Neural cell (in vitro differentiated cells): Measurements from ENCODE around the gene ATG4A. TPM values are rescaled to one million over a fixed set of nuclear protein-coding genes. Genes with fewer than 3 reads are reported as not detected.

Experiments used
- H2AFZ ChIP-seq: fragments of 200-600, 300-800 bp; sonication (generic), shearing (Covaris generic); 2 replicates; pipeline ENCODE4 v1.6.0; 2014; ENCODE audit warnings: low read depth, mild to moderate bottlenecking, antibody characterized with exemption, low read length, moderate library complexity
- H3F3A ChIP-seq: fragments of 200-600 bp; shearing (Covaris generic); 2 replicates; pipeline ENCODE4 v1.6.1; 2016; ENCODE audit warnings: mild to moderate bottlenecking, moderate library complexity, mixed read lengths, antibody characterized with exemption, low read length; ENCODE audit not compliant: insufficient read depth, poor library complexity, severe bottlenecking
- H3K27ac ChIP-seq: fragments of 200-600, 300-800 bp; sonication (generic), shearing (Covaris generic); 2 replicates; pipeline ENCODE4 v1.5.1; 2014; ENCODE audit warnings: mild to moderate bottlenecking, low read length, moderate library complexity
- H3K27me3 ChIP-seq: fragments of 300-800, 200-600 bp; sonication (generic), shearing (Covaris generic); 2 replicates; pipeline ENCODE4 v1.6.0; 2014; ENCODE audit warnings: mild to moderate bottlenecking, low read depth, low read length, moderate library complexity; ENCODE audit not compliant: insufficient read depth
- H3K36me3 ChIP-seq: fragments of 300-800, 200-600 bp; sonication (generic), shearing (Covaris generic); 2 replicates; pipeline ENCODE4 v1.5.1; 2014; ENCODE audit warnings: mild to moderate bottlenecking, antibody characterized with exemption, low read length, moderate library complexity; ENCODE audit not compliant: insufficient read depth
- H3K4me2 ChIP-seq: fragments of 300-800, 200-600 bp; sonication (generic), shearing (Covaris generic); 2 replicates; pipeline ENCODE4 v1.6.0; 2014; ENCODE audit warnings: mild to moderate bottlenecking, low read length
- H3K4me3 ChIP-seq: fragments of 300-800, 200-600 bp; sonication (generic), shearing (Covaris generic); 2 replicates; pipeline ENCODE4 v1.5.1; 2014; ENCODE audit warnings: mild to moderate bottlenecking, low read length, moderate library complexity
- H3K79me2 ChIP-seq: fragments of 200-600 bp; shearing (Covaris generic); replicated peaks from 2 replicates; pipeline ENCODE4 v1.6.0; 2014; ENCODE audit warnings: mild to moderate bottlenecking, low read length, moderate library complexity; ENCODE audit not compliant: insufficient read depth
- H3K9ac ChIP-seq: fragments of 300-800, 200-600 bp; sonication (generic), shearing (Covaris generic); 2 replicates; pipeline ENCODE4 v1.6.1; 2016; ENCODE audit warnings: mild to moderate bottlenecking, low read length, mixed read lengths
- H3K9me2 ChIP-seq: fragments of 200-600 bp; shearing (Covaris generic); 2 replicates; pipeline ENCODE4 v1.6.1; 2016; ENCODE audit warnings: mild to moderate bottlenecking, low read length, mixed read lengths; ENCODE audit not compliant: insufficient read depth
- H3K9me3 ChIP-seq: fragments of 200-600, 300-800 bp; sonication (generic), shearing (Covaris generic); 2 replicates; pipeline ENCODE4 v1.6.1; 2016; ENCODE audit warnings: mild to moderate bottlenecking, mixed run types, low read length, moderate library complexity, mixed read lengths
- H4K20me1 ChIP-seq: fragments of 200-600 bp; shearing (Covaris generic); 2 replicates; pipeline ENCODE4 v1.6.1; 2016; ENCODE audit warnings: mild to moderate bottlenecking, mixed run types; ENCODE audit not compliant: insufficient read depth
- EP300 ChIP-seq: fragments of 450-650 bp; conservative IDR thresholded peaks from 2 replicates; pipeline ENCODE4 v1.6.1; 2014; ENCODE audit warnings: antibody characterized with exemption, mild to moderate bottlenecking, moderate library complexity; ENCODE audit not compliant: poor library complexity, severe bottlenecking
- EZH2 ChIP-seq: fragments of 200-600, 300-800 bp; shearing (Covaris generic), sonication (generic); IDR thresholded peaks from 2 replicates; pipeline ENCODE4 v1.6.1; 2014; ENCODE audit warnings: antibody characterized with exemption, low read length, borderline replicate concordance, mild to moderate bottlenecking; ENCODE audit not compliant: insufficient read depth, poor library complexity, severe bottlenecking
- MXI1 ChIP-seq: fragments of 450-650 bp; conservative IDR thresholded peaks from 2 replicates; pipeline ENCODE4 v1.6.1; 2014; ENCODE audit warnings: antibody characterized with exemption, mild to moderate bottlenecking; ENCODE audit not compliant: poor library complexity, severe bottlenecking
- POLR2AphosphoS5 ChIP-seq: IDR thresholded peaks from 2 replicates; pipeline ENCODE4 v1.6.1; 2012
- RAD21 ChIP-seq: fragments of 450-650 bp; conservative IDR thresholded peaks from 2 replicates; pipeline ENCODE4 v1.6.1; 2014; ENCODE audit warnings: antibody characterized with exemption, mild to moderate bottlenecking, moderate library complexity
- SMC3 ChIP-seq: fragments of 450-650 bp; conservative IDR thresholded peaks from 2 replicates; pipeline ENCODE4 v1.6.1; 2014; ENCODE audit warnings: antibody characterized with exemption, mild to moderate bottlenecking, moderate library complexity; ENCODE audit not compliant: poor library complexity
- TAF1 ChIP-seq: IDR thresholded peaks from 2 replicates; pipeline ENCODE4 v1.6.1; 2012; ENCODE audit warnings: low read depth
- polyA plus RNA-seq: library from polyadenylated mRNA; depleted of rRNA; stranded (reverse); fragments of >200 nt; gene quantifications from 2 replicates; pipeline ENCODE4 v1.2.3, GENCODE V29; 2014
- TF ChIP-seq, protein P1 (sequence below): fragments of 450-650 bp; IDR thresholded peaks from 2 replicates; pipeline ENCODE4 v1.5.1; 2014; ENCODE audit warnings: antibody characterized with exemption, mild to moderate bottlenecking, moderate library complexity; ENCODE audit not compliant: poor library complexity, severe bottlenecking
- TF ChIP-seq, protein P2 (sequence below): IDR thresholded peaks from 2 replicates; pipeline ENCODE4 v1.6.1; 2012; ENCODE audit warnings: borderline replicate concordance

The ATG4A gene
- polyA plus RNA-seq, 1 donor from 2014 or later: 20.4 TPM

DNA sequence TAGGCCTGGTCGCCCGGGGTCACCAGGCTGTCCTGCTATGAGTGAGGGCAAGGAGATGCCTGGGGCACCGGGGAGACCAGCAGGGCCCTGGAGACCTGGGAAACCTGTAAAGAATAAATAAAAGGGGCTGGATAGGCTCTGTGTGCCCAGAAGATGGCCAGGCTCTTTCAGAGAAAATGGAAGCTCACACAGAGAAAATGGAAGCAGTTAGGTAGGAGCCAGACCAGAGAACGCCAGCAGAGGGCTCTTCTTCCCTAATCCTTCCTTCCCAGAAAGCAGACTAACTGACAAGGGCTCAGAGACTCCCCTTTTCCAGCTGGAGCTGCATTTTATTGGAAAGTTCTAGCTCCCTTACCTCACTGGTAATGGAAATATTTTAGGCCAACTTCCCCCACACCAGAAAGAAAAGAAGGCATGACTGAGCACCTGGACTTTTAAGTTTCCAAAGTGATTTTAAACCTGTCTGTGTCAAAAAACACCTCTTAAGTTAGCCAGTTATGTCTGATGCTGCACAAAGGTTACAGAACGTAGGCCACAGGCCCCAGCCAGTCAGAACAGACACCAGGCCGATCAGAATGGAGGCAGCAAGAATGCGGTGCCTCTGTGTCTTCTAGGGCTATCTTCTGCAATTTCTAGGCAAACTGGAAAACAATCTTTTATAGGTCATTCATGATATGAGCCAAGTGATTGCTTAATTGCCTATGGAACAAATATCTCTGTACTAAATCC lies 74.0 kb downstream of the ATG4A start:
- Histone ChIP-seq H3K36me3 (no peaks in the 10 kb centered on the region), H3K79me2 (no peaks in the 10 kb centered on the region), H3K9me3 (no peaks in the 10 kb centered on the region), H3K4me2 (no peak overlapping the region), H2AFZ (no peak overlapping the region), H3K9ac (no peak overlapping the region), H4K20me1 (no peaks in the 10 kb centered on the region), H3F3A (no peaks in the 10 kb centered on the region), H3K4me3 (no peak overlapping the region), H3K27me3 (no peaks in the 10 kb centered on the region), H3K27ac (no peak overlapping the region), H3K9me2 (no peaks in the 10 kb centered on the region)
- TF ChIP-seq, protein P1, sequence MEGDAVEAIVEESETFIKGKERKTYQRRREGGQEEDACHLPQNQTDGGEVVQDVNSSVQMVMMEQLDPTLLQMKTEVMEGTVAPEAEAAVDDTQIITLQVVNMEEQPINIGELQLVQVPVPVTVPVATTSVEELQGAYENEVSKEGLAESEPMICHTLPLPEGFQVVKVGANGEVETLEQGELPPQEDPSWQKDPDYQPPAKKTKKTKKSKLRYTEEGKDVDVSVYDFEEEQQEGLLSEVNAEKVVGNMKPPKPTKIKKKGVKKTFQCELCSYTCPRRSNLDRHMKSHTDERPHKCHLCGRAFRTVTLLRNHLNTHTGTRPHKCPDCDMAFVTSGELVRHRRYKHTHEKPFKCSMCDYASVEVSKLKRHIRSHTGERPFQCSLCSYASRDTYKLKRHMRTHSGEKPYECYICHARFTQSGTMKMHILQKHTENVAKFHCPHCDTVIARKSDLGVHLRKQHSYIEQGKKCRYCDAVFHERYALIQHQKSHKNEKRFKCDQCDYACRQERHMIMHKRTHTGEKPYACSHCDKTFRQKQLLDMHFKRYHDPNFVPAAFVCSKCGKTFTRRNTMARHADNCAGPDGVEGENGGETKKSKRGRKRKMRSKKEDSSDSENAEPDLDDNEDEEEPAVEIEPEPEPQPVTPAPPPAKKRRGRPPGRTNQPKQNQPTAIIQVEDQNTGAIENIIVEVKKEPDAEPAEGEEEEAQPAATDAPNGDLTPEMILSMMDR: peak; percentile 53
- TF ChIP-seq EZH2 (no peak), TAF1 (no peak), SMC3 (peak; percentile 50), RAD21 (peak; percentile 49), MXI1 (no peak), POLR2AphosphoS5 (no peak)
- TF ChIP-seq, protein P2, sequence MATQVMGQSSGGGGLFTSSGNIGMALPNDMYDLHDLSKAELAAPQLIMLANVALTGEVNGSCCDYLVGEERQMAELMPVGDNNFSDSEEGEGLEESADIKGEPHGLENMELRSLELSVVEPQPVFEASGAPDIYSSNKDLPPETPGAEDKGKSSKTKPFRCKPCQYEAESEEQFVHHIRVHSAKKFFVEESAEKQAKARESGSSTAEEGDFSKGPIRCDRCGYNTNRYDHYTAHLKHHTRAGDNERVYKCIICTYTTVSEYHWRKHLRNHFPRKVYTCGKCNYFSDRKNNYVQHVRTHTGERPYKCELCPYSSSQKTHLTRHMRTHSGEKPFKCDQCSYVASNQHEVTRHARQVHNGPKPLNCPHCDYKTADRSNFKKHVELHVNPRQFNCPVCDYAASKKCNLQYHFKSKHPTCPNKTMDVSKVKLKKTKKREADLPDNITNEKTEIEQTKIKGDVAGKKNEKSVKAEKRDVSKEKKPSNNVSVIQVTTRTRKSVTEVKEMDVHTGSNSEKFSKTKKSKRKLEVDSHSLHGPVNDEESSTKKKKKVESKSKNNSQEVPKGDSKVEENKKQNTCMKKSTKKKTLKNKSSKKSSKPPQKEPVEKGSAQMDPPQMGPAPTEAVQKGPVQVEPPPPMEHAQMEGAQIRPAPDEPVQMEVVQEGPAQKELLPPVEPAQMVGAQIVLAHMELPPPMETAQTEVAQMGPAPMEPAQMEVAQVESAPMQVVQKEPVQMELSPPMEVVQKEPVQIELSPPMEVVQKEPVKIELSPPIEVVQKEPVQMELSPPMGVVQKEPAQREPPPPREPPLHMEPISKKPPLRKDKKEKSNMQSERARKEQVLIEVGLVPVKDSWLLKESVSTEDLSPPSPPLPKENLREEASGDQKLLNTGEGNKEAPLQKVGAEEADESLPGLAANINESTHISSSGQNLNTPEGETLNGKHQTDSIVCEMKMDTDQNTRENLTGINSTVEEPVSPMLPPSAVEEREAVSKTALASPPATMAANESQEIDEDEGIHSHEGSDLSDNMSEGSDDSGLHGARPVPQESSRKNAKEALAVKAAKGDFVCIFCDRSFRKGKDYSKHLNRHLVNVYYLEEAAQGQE: no peak

DNA sequence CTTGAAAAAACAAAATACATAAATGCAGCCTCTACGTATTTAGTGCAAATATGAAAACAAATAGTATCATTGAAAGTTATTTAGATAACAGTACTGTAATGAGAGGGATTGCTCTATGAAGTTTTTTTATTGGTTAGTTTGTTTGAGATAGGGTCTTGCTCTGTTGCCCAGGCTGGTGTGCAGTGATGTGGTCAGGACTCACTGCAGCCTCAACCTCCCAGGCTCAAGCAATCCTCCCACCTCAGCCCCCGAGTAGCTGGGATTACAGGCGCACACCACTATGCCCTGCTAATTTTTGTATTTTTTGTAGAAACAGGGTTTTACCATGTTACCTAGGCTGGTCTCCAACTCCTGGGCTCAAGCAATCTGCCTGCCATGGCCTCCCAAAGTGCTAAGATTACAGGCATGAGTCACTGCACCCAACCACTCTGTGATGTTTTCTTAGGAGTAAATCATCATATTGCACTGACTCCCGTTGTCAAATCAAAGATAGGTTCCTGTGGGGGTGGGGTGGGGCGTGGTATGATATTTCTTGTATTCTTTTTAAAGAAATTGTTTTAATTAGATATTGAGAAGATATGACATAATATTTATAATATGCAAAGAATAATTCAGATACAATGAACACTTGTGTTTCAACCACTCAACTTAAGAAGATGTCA lies 75.8 kb downstream of the ATG4A start:
- Histone ChIP-seq H3K4me3 (no peak overlapping the region), H3K9ac (no peak overlapping the region), H3K79me2 (no peaks in the 10 kb centered on the region), H3K4me2 (no peak overlapping the region), H4K20me1 (no peaks in the 10 kb centered on the region), H3K27ac (no peak overlapping the region), H3F3A (no peaks in the 10 kb centered on the region), H3K9me3 (no peaks in the 10 kb centered on the region), H2AFZ (no peak overlapping the region), H3K9me2 (no peaks in the 10 kb centered on the region), H3K27me3 (no peaks in the 10 kb centered on the region), H3K36me3 (no peaks in the 10 kb centered on the region)
- no peak for TF ChIP-seq TAF1
- TF ChIP-seq, protein P1: no peak
- TF ChIP-seq EP300: no peak
